GM21737 (cell line): ENCODE results near the gene RHD.
"Not testable (repeated sequence)": the region's sequence is repeated elsewhere in the genome, so short reads cannot be mapped to it uniquely, and the experiment has no call there.

Experiments used
- ATAC-seq: cut with Tn5 transposase; IDR thresholded peaks from one replicate; pipeline ENCODE4 v1.9.1; 2021; ENCODE audit warnings: mild to moderate bottlenecking, moderate library complexity; ENCODE audit not compliant: unreplicated experiment

The RHD gene

DNA sequence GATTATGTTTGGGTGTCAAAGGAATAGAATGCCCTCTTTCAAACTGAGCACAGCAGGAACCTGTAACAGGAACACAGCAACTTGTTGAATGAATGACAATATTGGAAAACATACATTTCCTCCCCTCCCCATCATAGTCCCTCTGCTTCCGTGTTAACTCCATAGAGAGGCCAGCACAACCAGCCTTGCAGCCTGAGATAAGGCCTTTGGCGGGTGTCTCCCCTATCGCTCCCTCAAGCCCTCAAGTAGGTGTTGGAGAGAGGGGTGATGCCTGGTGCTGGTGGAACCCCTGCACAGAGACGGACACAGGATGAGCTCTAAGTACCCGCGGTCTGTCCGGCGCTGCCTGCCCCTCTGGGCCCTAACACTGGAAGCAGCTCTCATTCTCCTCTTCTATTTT is at the start of gene RHD:
RHD (plus strand) TSS at position 272 of the 400 bp plus-strand sequence; CDS start at position 311, 39 bp downstream.
- ATAC-seq: not testable (repeated sequence)

DNA sequence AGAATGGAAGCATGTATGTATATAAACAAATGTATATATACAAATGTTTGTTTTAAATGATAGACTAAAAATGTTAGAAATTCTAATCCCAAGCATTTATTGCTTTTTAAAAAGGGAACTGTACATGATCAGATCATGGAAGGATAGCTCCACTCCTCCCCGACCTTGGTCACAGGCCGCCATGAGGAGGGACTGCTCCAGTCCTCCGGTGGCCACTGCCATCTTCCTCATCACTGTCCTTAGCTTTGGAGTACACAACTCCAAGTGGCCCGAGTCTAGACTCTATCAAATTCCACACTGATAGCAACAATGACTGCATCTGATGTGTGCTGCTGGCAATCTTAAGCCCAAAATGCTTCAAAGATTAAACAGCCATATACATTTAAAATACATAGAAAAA is 49.7 kb upstream of the RHD start:
- ATAC-seq: no peak

DNA sequence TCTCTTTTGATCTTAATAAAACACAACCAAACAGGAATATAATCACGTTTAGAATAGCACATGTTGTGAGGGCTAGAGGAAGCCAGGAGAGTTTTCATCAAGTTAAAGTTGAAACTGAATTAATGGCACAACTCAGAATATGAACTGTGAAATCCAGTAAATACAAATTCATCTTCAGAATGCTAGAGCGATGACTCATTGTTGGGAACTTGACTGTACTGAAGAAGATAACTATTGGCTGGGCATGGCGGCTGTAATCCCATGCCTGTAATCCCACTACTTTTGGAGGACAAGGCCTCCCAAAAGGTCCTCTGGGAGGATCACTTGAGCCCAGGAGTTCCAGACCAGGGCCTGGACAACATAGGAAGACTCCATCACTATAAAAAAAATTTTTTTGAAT is 48.8 kb upstream of the RHD start:
- ATAC-seq: no peak

DNA sequence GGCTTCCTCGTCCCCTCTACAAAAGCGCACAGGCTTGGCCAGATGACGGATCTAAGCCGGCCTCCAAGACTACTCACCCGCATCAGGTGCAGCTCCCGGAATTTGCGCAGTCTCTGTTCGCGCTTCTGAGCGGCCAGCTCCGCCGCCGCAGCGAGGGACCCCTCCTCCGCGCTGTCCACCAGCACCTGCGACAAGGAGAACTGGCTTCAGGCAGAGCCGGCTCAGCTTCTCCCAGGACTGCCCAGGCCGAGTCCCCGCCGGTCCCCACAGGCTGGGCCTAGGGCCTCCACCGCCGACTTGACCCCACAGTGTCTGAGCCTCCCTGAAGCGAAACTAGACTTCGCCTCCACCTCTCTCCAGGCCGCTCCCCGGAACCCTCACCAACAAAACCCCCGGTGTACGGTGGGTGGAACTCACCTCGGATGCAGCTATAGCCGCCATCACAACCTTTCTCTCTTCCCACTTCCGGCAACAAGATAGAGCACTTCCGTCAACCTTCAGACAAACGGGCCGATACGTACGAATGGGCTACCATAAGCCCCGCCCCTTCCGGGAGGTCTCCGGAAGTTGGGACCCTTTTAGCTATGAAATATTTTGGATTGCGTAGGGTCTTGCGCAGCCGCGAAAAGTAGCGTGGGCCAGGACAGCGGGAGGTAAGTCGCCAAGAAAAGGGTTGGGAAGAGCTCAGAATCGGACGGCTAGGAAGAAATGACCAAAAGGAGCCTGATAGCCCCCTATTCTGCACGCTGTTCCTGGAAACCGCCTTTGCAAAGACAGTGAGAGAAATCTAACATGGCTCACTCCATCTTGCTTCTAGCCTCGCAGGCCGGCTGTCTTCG is 40.1 kb upstream of the RHD start, which contains the start of gene SYF2:
SYF2 (minus strand) TSS at position 476 of the 839 bp plus-strand sequence; CDS start at position 441, 35 bp downstream.
- ATAC-seq: peak; percentile 73

DNA sequence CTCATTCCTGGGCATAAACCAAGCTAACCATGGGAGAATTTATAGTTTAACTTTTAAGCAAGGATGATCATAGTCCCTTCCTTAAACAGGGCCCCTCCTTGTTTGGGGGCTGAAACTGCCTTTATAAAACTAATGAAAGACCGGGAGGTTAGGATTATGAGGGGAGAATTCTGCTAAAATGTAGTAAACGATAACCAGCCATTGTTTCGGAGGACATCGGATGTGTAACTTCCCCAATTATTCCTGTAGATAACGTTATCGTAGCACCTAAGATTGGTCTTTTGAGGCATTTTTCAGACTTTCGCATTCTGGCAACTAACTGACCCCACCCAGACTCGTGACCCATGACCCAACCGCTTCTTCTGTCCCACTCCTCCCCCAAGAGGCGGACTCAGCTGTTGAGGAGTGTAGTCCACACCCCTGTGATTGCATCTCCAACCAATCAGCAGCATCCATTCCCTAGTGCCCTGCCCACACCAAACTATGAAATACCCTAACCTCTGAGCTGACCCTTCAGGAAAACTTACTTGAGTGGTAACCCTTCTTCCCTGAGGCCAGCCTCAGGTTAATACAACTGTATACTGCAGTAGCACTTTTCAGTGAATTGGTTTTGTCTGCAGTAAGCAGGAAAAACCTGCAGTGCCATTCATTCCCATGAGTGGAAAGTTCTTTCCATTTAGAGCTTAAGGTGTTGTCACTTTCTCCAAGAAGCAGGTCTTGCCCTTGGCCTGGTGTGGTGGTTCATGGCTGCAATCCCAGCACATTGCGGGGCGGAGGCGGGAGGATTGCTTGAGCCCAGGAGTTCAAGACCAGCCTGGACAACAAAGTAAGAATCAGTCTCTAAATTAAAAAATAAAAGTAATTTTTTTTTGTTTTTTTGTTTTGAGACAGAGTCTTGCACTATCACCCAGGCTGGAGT is 39.2 kb upstream of the RHD start:
- peak; percentile 49 for ATAC-seq

DNA sequence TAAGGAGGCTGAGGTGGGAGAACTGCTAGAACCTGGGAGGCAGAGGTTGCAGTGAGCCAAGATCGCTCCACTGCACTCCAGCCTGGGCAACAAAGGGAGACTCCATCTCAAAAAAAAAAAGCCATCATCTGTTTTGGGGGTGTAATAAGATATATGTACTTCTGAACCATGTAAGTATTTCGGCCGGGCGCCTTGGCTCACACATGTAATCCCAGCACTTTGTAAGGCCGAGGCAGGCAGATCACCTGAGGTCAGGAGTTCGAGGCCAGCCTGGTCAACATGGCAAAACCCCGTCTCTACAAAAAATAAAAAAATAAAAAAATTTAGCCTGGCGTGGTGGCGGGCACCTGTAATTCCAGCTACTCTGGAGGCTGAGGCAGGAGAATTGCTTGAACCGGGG is 36.9 kb upstream of the RHD start:
- ATAC-seq: not testable (repeated sequence)

DNA sequence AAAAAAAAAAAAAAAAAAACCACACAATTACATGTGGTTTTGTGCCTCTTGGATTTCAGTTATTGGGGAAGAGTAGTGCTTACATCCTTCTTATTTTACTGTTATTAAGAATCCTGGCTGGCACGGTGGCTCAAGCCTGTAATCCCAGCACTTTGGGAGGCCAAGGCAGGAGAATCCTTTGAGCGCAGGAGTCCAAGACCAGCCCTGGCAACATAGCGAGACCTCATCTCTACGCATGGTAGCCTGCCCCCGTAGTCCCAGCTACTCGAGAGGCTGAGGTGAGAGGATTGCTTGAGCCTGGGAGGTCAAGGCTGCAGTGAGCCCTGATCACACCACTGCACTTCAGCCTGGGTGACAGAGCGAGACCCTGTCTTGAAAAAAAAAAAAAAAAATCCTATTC is 36.0 kb upstream of the RHD start:
- ATAC-seq: not testable (repeated sequence)

DNA sequence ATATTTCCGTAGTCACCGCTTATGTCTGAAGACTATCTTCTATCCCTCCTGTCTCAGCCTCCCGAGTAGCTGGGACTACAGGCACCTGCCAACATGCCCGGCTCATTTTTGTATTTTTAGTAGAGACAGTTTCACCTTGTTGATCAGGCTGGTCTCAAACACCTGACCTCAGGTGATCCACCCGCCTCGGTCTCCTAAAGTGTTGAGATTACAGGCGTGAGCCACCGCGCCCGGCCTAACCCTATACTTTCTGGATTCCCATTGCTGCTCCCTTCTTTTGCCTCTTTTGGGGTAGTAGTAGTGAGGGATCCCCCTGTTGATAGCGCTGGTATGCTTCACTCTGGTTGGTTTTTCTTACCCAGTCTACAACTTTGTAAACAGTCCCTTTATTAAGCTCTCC is 34.3 kb upstream of the RHD start:
- ATAC-seq: no peak

DNA sequence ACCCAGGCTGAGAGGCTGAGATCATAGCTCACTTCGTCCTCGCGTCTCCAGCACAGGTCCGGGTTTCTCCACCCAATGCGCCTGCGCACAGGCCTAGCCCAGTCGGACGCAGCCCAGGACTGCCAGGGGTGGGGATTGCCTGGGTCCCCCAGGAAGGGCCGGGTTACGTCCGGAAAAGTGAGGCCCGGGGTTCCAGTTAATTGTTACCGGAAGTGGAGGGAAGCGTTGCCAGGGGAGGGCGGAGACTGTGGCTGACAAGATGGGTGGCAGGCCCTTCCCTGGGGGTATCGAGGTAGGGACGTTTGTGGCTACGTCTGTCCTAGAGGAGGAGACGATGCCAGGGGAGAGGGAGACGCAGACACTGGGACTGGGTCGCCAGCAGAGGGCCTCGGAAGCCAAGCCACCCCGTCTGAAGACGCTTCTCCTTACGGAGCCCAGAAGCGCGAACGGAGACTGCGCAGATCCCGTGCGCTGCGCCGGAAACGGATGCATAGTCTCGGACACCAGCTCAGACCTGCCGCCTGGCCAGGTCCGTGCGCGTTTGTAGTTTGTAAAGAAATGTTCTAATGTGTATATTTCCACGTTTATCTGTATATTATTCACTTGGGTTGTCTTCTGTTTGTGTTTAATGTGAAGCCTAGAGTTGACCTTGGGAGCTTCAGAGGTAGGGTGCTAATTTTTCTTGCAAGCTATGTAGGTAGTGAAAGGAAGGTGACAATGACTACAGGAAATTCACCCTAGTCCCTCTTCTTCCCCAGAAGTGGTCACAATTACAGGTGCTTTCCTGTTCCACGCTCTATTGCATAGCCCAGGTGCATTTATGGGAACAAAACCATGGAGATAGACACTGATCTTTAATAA is 32.4 kb upstream of the RHD start:
- ATAC-seq: peak; percentile 67

DNA sequence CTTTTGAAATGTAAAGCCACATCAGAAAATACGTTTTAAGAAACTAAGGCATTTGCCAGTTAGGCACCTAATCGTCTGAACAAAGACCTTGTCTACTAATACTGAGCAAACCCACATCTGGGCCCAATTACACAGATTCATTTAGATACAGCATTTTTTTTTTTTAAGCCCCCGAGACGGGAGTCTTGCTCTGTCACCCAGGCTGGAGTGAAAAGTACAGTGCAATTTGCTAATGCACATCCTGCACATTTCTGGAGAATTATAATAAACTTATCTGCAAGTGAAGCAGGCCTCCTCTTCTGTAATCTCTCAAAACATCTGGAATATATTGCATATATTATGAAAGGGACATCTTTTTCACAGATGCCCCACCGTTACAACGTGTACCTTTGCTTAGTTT is 28.4 kb upstream of the RHD start:
- ATAC-seq: no peak

DNA sequence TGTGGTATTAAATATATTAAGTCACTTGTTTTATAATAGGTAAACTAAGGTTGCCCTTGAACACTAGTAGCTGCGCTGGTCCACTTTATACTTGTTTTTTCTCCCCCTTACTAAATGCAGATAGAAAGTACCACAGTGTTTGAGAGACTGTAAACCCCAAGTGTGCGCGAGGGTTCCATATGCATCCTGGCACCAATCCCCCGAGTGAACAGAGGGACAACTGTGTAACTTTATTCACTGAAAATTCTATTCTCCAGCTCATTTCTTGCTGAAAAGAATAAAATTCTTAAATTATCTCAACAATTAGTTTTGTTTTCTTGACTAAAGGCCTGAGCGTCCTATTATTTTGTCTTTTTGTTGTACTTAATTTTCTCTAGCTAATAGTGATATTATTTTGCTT is 26.9 kb upstream of the RHD start:
- no peak for ATAC-seq

DNA sequence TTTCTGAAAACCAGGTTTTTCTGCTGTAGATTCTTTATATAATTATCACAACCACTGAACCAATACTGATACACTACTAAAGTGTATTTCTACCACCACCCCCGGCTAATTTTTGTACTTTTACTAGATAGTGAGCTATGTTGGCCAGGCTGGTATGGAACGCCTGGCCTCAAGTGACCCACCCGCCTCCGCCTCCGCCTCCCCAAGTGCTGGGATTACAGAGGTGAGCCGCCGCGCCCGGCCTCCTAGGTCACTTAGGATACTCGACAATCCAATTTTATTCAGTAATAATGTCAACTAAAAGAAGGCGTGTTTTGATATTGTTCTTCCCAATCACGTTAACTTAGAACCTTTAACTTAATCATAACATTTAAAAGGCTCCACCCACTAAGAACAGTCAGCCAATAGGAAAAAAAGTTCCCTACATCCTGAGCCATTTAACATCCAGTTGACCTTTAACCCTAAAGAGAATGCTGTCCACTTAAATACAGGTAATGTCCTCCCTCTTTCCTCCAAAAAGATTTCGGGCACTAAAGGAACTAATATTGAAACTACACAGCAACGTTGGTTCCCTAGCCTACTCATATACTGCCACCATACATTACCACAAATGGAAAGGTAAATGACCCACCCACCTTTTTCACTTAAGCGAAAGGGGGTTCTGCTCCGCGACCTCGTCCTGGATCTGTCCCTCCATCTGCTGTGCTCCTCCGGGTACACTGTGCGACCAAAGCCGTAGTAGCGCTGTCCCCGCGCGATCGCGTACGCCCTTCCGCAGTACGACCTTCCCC is 26.3 kb upstream of the RHD start:
- no peak for ATAC-seq

DNA sequence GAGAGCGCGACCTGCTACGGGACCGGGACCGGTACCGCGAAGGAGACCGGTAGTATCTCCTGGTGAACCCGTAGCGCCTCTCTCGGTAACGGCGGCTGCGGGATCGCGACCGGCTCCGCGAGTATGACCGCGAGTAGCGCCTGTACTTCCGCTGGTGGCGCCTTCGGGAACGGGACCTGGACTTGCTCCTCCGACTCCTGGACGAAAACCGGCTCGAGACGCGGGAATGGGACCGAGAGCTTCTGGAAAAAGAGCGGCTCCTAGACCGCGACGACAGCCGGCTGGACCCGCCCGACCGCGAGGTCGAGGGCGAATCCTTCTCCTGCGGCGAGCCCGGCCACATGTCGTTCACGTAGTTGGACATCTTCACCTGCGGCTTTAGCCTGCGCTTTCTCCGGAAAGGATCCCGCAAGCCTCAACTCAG is 25.7 kb upstream of the RHD start:
- peak; percentile 14 for ATAC-seq

DNA sequence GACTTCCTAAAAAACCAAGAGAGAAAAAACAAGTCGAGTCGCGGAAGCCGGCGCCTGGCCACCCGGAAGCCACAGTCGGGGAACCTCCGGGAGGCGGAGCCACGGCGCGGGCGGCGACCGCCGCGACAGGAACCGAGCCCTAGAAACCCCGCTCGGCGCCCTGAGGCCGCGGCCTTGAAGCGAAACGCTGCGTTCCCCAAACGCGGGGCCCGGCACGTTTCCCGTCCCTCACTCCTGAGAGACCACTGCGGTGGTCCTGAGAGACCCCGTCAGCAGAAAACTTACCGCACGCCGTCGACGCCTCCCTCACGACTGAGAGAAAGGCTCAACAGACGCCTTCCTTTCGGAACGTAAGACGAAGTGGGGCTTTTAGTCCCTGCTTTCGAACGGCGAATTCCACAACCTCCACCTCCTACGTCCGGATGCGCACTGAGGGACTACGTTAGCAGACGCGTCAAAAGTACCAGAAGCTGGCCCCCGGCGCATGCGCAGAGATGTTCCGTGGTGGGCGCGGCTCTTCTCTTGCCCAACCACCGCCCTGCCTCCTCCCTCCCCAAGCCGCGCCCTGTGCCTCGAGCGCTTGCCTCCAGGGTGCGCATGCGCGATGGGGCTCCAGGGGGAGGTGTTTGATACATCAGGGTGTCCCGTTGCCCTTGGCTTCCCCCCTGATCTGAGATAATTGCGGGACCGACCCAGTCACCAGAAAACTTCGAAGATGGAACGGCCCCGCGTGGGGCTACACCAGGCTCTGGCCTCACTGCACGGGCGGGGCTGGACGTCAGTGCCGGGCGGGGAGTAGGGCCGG is 25.1 kb upstream of the RHD start, which contains the start of gene RSRP1:
RSRP1 (minus strand) TSS at position 431 of the 805 bp plus-strand sequence. CDS start 491 bp downstream, outside the sequence.
- peak; percentile 79 for ATAC-seq

DNA sequence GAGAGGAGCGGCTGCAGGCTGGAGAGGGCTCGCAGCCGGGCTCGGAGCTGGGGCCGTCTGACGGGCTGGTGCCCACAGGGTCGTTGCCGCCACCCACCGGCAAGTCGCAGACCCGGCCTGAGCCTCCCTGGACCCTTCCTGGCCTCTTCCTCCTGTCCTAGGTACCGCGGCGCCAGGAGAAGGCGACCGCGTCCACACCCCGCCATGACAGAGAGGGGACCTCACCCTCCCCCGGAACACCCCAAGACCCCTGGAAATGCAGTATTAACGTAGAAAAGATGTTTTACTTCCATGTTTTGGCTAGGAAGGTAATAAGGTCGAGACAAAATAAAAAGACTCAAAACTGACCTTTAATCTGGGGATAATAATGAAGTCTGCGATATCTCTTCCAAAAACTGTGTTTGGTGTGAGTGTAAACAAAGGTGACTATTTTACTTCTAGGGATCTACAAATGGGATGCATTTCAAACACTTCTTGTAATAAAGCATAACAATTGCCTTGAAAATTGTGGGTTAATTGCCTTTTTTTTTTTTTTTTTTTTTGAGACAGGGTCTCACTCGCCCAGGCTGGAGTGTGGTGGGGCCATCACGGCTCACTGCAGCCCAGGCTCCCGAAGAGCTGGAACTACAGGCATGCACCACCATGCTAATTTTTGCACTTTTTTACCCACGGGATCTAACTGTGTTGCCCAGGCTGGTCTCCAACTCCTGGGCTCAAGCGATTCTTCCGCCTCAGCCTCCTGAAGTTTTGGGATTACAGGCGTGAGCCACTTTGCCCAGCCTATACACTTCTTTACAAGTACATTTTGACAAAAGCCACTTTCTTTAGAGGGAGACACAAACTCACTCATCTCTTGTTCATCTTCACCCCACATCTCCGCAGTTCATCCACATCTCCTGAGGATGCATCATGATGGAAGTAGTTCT is 24.2 kb upstream of the RHD start:
- peak; percentile 43 for ATAC-seq

DNA sequence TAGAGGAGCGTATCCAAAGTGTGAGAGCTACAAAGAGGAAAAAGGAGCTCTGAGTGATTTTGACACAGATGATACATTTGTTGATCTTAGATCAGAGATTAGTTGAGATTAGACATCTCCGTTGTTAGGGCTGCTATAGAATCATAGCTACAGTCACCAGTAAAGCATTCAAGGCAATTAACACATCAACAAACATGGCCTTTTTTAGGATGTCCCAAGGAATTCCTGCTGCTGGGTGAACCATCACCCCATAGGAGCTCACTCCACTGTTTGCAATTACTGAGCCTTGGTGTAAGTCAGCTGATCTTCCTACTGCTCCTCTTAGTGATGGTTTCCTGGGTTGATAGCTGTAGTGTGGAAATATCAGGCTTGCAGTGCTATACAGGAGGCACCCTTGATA is 18.4 kb upstream of the RHD start:
- ATAC-seq: no peak

DNA sequence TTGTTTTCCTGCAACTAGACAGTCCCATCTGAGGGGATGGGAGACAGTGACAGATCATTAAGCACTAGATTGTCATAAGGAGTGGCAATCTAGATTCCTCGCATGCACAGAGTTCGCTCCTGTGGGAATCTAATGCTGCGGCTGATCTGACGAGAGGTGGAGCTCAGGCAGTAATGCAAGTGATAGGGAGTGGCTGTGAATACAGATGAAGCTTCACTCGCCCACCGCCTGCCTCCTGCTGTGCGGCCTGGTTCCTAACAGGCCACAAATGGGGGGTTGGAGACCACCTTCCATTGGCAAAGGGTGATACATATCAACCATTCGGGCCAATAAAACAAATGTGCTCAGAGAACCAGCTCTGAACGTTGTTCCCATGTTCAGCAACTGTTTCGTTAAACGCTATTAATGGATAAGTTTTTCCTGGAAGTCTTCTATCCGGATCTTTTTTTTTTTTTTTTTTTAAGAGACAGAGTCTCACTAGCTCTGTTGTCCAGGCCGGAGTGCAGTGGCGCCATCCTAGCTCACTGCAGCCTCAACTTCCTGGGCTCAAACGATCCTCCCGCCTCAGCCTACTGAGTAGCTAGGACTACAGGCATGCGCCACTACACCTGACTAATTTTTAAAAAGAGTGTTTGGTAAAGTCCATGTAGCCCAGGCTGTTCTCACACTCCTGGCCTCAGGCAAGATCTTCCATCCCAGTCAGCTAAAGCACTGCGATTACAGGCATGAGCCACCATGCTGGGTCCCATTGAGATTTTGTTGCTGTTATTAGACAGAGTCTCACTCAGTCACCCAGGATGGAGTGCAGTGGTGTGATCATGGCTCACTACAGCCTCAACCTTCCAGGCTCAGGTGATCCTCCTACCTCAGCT is 16.4 kb upstream of the RHD start:
- no peak for ATAC-seq
